HK-2 (cell line): ENCODE measurements around the gene BRAP.
"Not testable (repeated sequence)": the region's sequence is repeated elsewhere in the genome, so short reads cannot be mapped to it uniquely, and the experiment has no call there.

ENCODE experiments used
- DNase-seq: peaks from one replicate; pipeline ENCODE4 v3.0.0-alpha.2; 2018; ENCODE audit not compliant: unreplicated experiment

Gene BRAP

GRCh38 chr12:111677186-111677585, 8.6 kb downstream of the BRAP start:
- no peak for DNase-seq

GRCh38 chr12:111673503-111673902, 12.3 kb downstream of the BRAP start:
- DNase-seq = no peak

- no peak for DNase-seq
Measured at GRCh38 chr12:111672822-111673381, 12.9 kb downstream of the BRAP start.

- DNase-seq = no peak
Measured at GRCh38 chr12:111664961-111665865, 20.5 kb downstream of the BRAP start.

- DNase-seq = no peak
Measured at GRCh38 chr12:111664499-111664898, 21.3 kb downstream of the BRAP start.

- no peak for DNase-seq
Measured at GRCh38 chr12:111656016-111656415, 29.7 kb downstream of the BRAP start.

- no peak for DNase-seq
Measured at GRCh38 chr12:111655356-111655755, 30.4 kb downstream of the BRAP start.

- no peak for DNase-seq
Measured at GRCh38 chr12:111653596-111653995, 32.2 kb downstream of the BRAP start.

- DNase-seq = not testable (repeated sequence)
Measured at GRCh38 chr12:111652530-111652929, 33.2 kb downstream of the BRAP start.

GRCh38 chr12:111650912-111651311, 34.8 kb downstream of the BRAP start:
- DNase-seq = no peak

- peak; percentile 30 for DNase-seq
Measured at GRCh38 chr12:111645433-111645832, 40.3 kb downstream of the BRAP start.

GRCh38 chr12:111643427-111643826, 42.3 kb downstream of the BRAP start:
- no peak for DNase-seq

- no peak for DNase-seq
Measured at GRCh38 chr12:111642681-111643426, 42.9 kb downstream of the BRAP start.

GRCh38 chr12:111640506-111640905, 45.2 kb downstream of the BRAP start:
- no peak for DNase-seq

- DNase-seq = no peak
Measured at GRCh38 chr12:111638556-111638955, 47.2 kb downstream of the BRAP start.

GRCh38 chr12:111636209-111636945, 49.4 kb downstream of the BRAP start:
- no peak for DNase-seq

GRCh38 chr12:111635524-111635923, 50.2 kb downstream of the BRAP start:
- no peak for DNase-seq

- DNase-seq = no peak
Measured at GRCh38 chr12:111628505-111629260, 57.1 kb downstream of the BRAP start.

- no peak for DNase-seq
Measured at GRCh38 chr12:111626230-111626629, 59.5 kb downstream of the BRAP start.

- DNase-seq = no peak
Measured at GRCh38 chr12:111624540-111624939, 61.2 kb downstream of the BRAP start.

- DNase-seq = not testable (repeated sequence)
Measured at GRCh38 chr12:111617841-111618240, 67.9 kb downstream of the BRAP start.
